Pulmonary artery endothelial cell (primary cell): ENCODE data around the gene FAM222A. TPM values are rescaled to one million over a fixed set of nuclear protein-coding genes. Genes with fewer than 3 reads are reported as not detected.

Experiments used
- DNase-seq: peaks from one replicate; pipeline ENCODE4 v3.0.0-alpha.2; 2011; ENCODE audit warnings: low read depth, low spot score
- total RNA-seq: library from RNA; depleted of rRNA; stranded (reverse); fragments of >200 nt; gene quantifications from 2 replicates; pipeline ENCODE4 v1.2.3, GENCODE V29; 2014

The FAM222A gene
- total RNA-seq, 1 donor from 2014 or later: 0.26 TPM

GRCh38 chr12:109770861-109771670 is 57.4 kb downstream of the FAM222A start:
- no peak for DNase-seq

- DNase-seq: no peak
Measured at GRCh38 chr12:109771746-109772621, 58.4 kb downstream of the FAM222A start.

- DNase-seq: no peak
Measured at GRCh38 chr12:109772622-109773321, 59.1 kb downstream of the FAM222A start.

GRCh38 chr12:109773384-109774011 is 59.9 kb downstream of the FAM222A start:
- DNase-seq: no peak

GRCh38 chr12:109775172-109775881 is 61.7 kb downstream of the FAM222A start:
- DNase-seq: peak; percentile 13

- no peak for DNase-seq
Measured at GRCh38 chr12:109776624-109777023, 63.0 kb downstream of the FAM222A start.

- DNase-seq: no peak
Measured at GRCh38 chr12:109777544-109777943, 63.9 kb downstream of the FAM222A start.

GRCh38 chr12:109778684-109779083 is 65.1 kb downstream of the FAM222A start:
- no peak for DNase-seq

GRCh38 chr12:109779382-109779781 is 65.8 kb downstream of the FAM222A start:
- no peak for DNase-seq

GRCh38 chr12:109781668-109782325 is 68.2 kb downstream of the FAM222A start:
- DNase-seq: no peak

GRCh38 chr12:109782326-109782703 is 68.7 kb downstream of the FAM222A start:
- no peak for DNase-seq

- DNase-seq: no peak
Measured at GRCh38 chr12:109783135-109783964, 69.7 kb downstream of the FAM222A start.

GRCh38 chr12:109783965-109784244 is 70.3 kb downstream of the FAM222A start:
- DNase-seq: no peak

- no peak for DNase-seq
Measured at GRCh38 chr12:109785854-109786253, 72.2 kb downstream of the FAM222A start.

GRCh38 chr12:109786799-109787198 is 73.2 kb downstream of the FAM222A start:
- DNase-seq: no peak

- no peak for DNase-seq
Measured at GRCh38 chr12:109789526-109790048, 76.0 kb downstream of the FAM222A start.

- DNase-seq: no peak
Measured at GRCh38 chr12:109792992-109793391, 79.4 kb downstream of the FAM222A start.

GRCh38 chr12:109793411-109793810 is 79.8 kb downstream of the FAM222A start:
- no peak for DNase-seq

GRCh38 chr12:109793826-109794501 is 80.3 kb downstream of the FAM222A start:
- DNase-seq: no peak
